DND-41 (cell line): Measurements from ENCODE around the gene PAQR6.

Source experiments
- CTCF ChIP-seq: IDR thresholded peaks from 2 replicates; pipeline ENCODE4 v1.5.1; 2012; ENCODE audit warnings: borderline replicate concordance, low read length, moderate library complexity, mild to moderate bottlenecking; ENCODE audit not compliant: poor library complexity, severe bottlenecking; ENCODE audit errors: extremely low read depth
- EZH2 ChIP-seq: IDR thresholded peaks from 3 replicates; pipeline ENCODE4 v1.6.1; 2012; ENCODE audit warnings: borderline replicate concordance, low read depth, mild to moderate bottlenecking, moderate library complexity, low read length, inconsistent platforms; ENCODE audit not compliant: severe bottlenecking

DNA sequence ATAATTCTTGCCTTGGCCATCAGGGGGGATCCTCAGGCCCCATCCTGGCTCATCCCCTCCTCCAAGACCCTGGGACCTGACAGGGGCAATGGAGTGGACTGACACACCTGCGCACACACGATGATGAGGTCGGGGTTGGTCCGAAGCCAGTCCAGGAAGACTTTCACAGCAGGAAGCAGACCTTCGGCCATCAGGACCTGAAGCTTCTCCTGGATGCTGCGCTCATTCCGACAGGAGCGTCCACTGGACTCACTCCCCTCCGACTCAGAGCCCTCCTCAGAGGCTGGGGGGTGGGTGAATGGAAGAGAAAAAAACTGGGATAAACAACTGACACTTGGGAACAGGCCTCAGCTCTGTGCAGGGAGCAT, 15.4 kb upstream of the PAQR6 start:
- TF ChIP-seq CTCF (no peak), EZH2 (no peak)
